Brain microvascular endothelial cell (primary cell): ENCODE measurements around the gene CDON.
"Not testable (repeated sequence)": the region's sequence is repeated elsewhere in the genome, so short reads cannot be mapped to it uniquely, and the experiment has no call there.

Experiments used
- DNase-seq: peaks from one replicate; pipeline ENCODE4 v3.0.0-alpha.2; 2020
- H3K27ac ChIP-seq: fragments of 250-450 bp; sonication (Bioruptor Pico); 2 replicates; pipeline ENCODE4 v1.5.1; 2020; ENCODE audit warnings: mild to moderate bottlenecking, moderate library complexity
- H3K27me3 ChIP-seq: fragments of 250-450 bp; sonication (Bioruptor Pico); replicated peaks from 2 replicates; pipeline ENCODE4 v1.5.1; 2020; ENCODE audit warnings: mild to moderate bottlenecking
- H3K36me3 ChIP-seq: fragments of 250-450 bp; sonication (Bioruptor Pico); replicated peaks from 2 replicates; pipeline ENCODE4 v1.5.1; 2020; ENCODE audit warnings: mild to moderate bottlenecking
- H3K4me3 ChIP-seq: 2 replicates; pipeline ENCODE4 v1.5.1; 2011; ENCODE audit warnings: low read depth, mild to moderate bottlenecking, control low read depth, low read length, moderate library complexity
- CTCF ChIP-seq: IDR thresholded peaks from 2 replicates; pipeline ENCODE4 v1.5.1; 2011; ENCODE audit warnings: low read depth, mild to moderate bottlenecking, moderate library complexity, low read length, control low read depth, inconsistent platforms; ENCODE audit errors: missing control alignments
- in situ Hi-C: cut with HindIII; loops from 2 replicates; pipeline ENCODE4 v1.10.0; 2017; ENCODE audit warnings: low sequenced_read_pairs, low pct_ligation_motif_present

Gene CDON

DNA sequence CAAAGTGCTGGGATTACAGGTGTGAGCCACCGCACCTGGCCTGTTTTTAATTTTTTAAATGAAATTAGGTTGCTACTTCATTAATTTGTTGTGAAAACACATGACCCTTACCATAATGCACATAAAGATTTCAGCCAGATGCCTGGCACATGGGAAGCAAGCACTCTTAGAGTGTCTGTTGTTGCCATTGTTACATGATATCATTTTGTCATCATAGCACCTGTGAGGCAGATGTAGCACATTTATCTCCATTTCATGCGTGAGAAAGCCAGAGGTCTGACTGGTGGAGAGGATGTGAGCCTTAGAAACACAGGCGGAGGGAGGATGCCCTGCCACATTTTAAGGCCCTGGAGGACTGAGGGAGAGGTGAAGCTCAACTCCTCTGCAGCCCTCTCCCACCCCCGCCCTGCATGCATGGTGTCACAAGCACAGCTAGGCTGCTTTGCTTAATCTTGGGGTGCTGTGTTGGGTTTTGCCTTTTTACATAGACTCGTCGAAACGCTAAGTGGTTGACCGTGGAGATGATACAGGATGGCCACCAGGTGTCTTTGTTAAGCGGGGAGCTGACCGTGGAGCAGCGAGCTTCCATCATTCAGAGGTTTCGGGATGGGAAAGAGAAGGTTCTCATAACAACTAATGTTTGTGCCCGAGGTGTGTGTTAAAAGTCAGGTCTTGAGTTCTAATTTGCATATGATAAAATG is 144.4 kb downstream of the CDON start:
- no peaks in the 10 kb centered on the region for H3K27me3 ChIP-seq
- H3K36me3 ChIP-seq, result no peaks in the 10 kb centered on the region
- no peak for TF ChIP-seq CTCF
- no peak for DNase-seq
- no peak overlapping the region for H3K4me3 ChIP-seq
- in situ Hi-C loops, result no loop called here
- H3K27ac ChIP-seq, result no peak overlapping the region

- no peak overlapping the region for H3K4me3 ChIP-seq
- no peak for TF ChIP-seq CTCF
- H3K36me3 ChIP-seq, result no peaks in the 10 kb centered on the region
- no peak for DNase-seq
- H3K27me3 ChIP-seq, result no peaks in the 10 kb centered on the region
- H3K27ac ChIP-seq, result no peak overlapping the region
- in situ Hi-C loops, result no loop called here
Observed at GRCh38 chr11:125916683-125917347, 145.9 kb downstream of the CDON start.

DNA sequence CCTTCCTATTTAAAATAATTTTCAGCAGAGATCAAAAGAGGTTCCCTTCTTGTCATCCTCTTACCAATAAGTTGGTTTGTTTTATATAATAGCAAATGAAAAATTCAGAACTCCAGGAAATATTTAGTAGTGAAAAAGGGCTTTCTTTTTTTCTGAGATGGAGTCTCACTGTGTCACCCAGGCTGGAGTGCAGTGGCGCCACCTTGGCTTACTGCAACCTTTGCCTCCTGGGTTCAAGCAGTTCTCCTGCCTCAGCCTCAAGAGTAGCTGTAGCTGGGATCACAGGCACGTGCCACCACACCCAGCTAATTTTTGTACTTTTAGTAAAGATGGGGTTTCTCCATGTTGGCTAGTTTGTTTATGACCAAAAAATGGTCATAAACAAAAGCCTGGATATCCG is 148.1 kb downstream of the CDON start:
- H3K36me3 ChIP-seq, DNase-seq, in situ Hi-C loops, H3K4me3 ChIP-seq, H3K27ac ChIP-seq, H3K27me3 ChIP-seq: not testable (repeated sequence)

- Histone ChIP-seq H3K36me3 (no peaks in the 10 kb centered on the region), H3K4me3 (no peak overlapping the region), H3K27me3 (no peaks in the 10 kb centered on the region), H3K27ac (no peak overlapping the region)
- in situ Hi-C loops, result no loop called here
- no peak for DNase-seq
- TF ChIP-seq CTCF, result no peak
Observed at GRCh38 chr11:125910226-125910849, 152.3 kb downstream of the CDON start.
